SU-DHL-6 (cell line): ENCODE results near the gene MPV17L.

Source experiments
- CTCF ChIP-seq: fragments of 200-600 bp; sonication (generic); IDR thresholded peaks from one replicate; pipeline ENCODE4 v1.5.1; 2017; ENCODE audit warnings: antibody characterized with exemption, mild to moderate bottlenecking, low read length, moderate library complexity; ENCODE audit not compliant: insufficient read depth, poor library complexity, severe bottlenecking
- EZH2phosphoT487 ChIP-seq: fragments of 200-600 bp; sonication (generic), shearing (Covaris generic); conservative IDR thresholded peaks from 2 replicates; pipeline ENCODE4 v1.6.1; 2018; ENCODE audit warnings: mild to moderate bottlenecking, antibody characterized with exemption, low read length, moderate library complexity, mixed read lengths

- TF ChIP-seq CTCF (no peak), EZH2phosphoT487 (no peak)
These were observed 3.8 kb downstream of the MPV17L start for GRCh38 chr16:15399317-15399716.
